Activated naive CD4-positive, alpha-beta T cell treated with anti-CD3 and anti-CD28 coated beads for 36 hours (primary cell): Measurements from ENCODE around the gene NECTIN3. TPM values are rescaled to one million over a fixed set of nuclear protein-coding genes. Genes with fewer than 3 reads are reported as not detected.

Experiments
- CTCF ChIA-PET: fragments of 350-600 bp; sonication (Branson Sonifier 250); formaldehyde crosslinking; loops from one replicate; lab custom pipeline; 2021; ENCODE audit warnings: antibody characterized with exemption; lab: Charles Lee
- DNase-seq: peaks from one replicate; pipeline ENCODE4 v3.0.0-alpha.2; 2020
- H3K27ac Mint-ChIP-seq: one replicate; pipeline ENCODE4 v1.8.0; 2021; ENCODE audit warnings: mild to moderate bottlenecking, mixed read lengths
- H3K27me3 Mint-ChIP-seq: one replicate; pipeline ENCODE4 v1.8.0; 2021; ENCODE audit warnings: low read depth, mixed read lengths
- H3K36me3 Mint-ChIP-seq: one replicate; pipeline ENCODE4 v1.8.0; 2021; ENCODE audit warnings: low read depth, mixed read lengths
- H3K4me1 Mint-ChIP-seq: one replicate; pipeline ENCODE4 v1.8.0; 2021; ENCODE audit warnings: low read depth, mixed read lengths
- H3K4me3 Mint-ChIP-seq: one replicate; pipeline ENCODE4 v1.8.0; 2021; ENCODE audit warnings: mild to moderate bottlenecking, moderate library complexity, mixed read lengths
- H3K9me3 Mint-ChIP-seq: one replicate; pipeline ENCODE4 v1.8.0; 2021; ENCODE audit warnings: mixed read lengths
- intact Hi-C: fragments of 100-400 bp; cut with micrococcal nuclease; formaldehyde crosslinking; loops from one replicate; pipeline ENCODE4 v1.15.1; 2023
- total RNA-seq, 2 experiments: library from RNA; stranded (reverse); gene quantifications; one replicate each; pipeline ENCODE4 v1.2.3, GENCODE V29; 2021

Gene NECTIN3
- total RNA-seq, 2 experiments from 2014 or later = 3.0 to 3.5 TPM

- no peak for DNase-seq
- no peaks in the 10 kb centered on the region for H3K27me3 Mint-ChIP-seq
- intact Hi-C loops = no loop called here
- no peaks in the 10 kb centered on the region for H3K9me3 Mint-ChIP-seq
- H3K4me3 Mint-ChIP-seq = no peak overlapping the region
- no peak overlapping the region for H3K27ac Mint-ChIP-seq
- no peaks in the 10 kb centered on the region for H3K4me1 Mint-ChIP-seq
- H3K36me3 Mint-ChIP-seq = no peaks in the 10 kb centered on the region
- CTCF ChIA-PET = no interaction called here
These were observed 93.8 kb downstream of the NECTIN3 start for GRCh38 chr3:111165411-111165810.

- H3K4me3 Mint-ChIP-seq = no peak overlapping the region
- no peaks in the 10 kb centered on the region for H3K4me1 Mint-ChIP-seq
- DNase-seq = no peak
- no peaks in the 10 kb centered on the region for H3K27me3 Mint-ChIP-seq
- no peaks in the 10 kb centered on the region for H3K36me3 Mint-ChIP-seq
- CTCF ChIA-PET = interaction anchor here (1.0 kb wide), 1 partner anchor 544 kb away, joined by 4 read pairs; no protein-coding TSS in a partner anchor
- no peak overlapping the region for H3K27ac Mint-ChIP-seq
- intact Hi-C loops = no loop called here
- H3K9me3 Mint-ChIP-seq = no peaks in the 10 kb centered on the region
These were observed 101.8 kb downstream of the NECTIN3 start for GRCh38 chr3:111173328-111173900.

- intact Hi-C loops = no loop called here
- Mint-ChIP-seq H3K27me3 (no peaks in the 10 kb centered on the region), H3K36me3 (no peaks in the 10 kb centered on the region), H3K4me3 (no peak overlapping the region), H3K4me1 (no peaks in the 10 kb centered on the region), H3K9me3 (no peaks in the 10 kb centered on the region), H3K27ac (no peak overlapping the region)
- CTCF ChIA-PET = interaction anchor here (1.0 kb wide), 1 partner anchor 543 kb away, joined by 4 read pairs; no protein-coding TSS in a partner anchor
- DNase-seq = no peak
These were observed 102.3 kb downstream of the NECTIN3 start for GRCh38 chr3:111173906-111174305.

- no peak for DNase-seq
- intact Hi-C loops = no loop called here
- Mint-ChIP-seq H3K9me3 (no peaks in the 10 kb centered on the region), H3K4me3 (no peak overlapping the region), H3K4me1 (no peaks in the 10 kb centered on the region), H3K27me3 (no peaks in the 10 kb centered on the region), H3K36me3 (no peaks in the 10 kb centered on the region), H3K27ac (no peak overlapping the region)
- CTCF ChIA-PET = no interaction called here
These were observed 118.9 kb downstream of the NECTIN3 start for GRCh38 chr3:111190518-111190917.

GRCh38 chr3:111193472-111193871, 121.9 kb downstream of the NECTIN3 start:
- H3K27ac Mint-ChIP-seq = no peak overlapping the region
- no peak for DNase-seq
- no peaks in the 10 kb centered on the region for H3K27me3 Mint-ChIP-seq
- no peaks in the 10 kb centered on the region for H3K4me1 Mint-ChIP-seq
- no peaks in the 10 kb centered on the region for H3K36me3 Mint-ChIP-seq
- CTCF ChIA-PET = no interaction called here
- H3K4me3 Mint-ChIP-seq = no peak overlapping the region
- H3K9me3 Mint-ChIP-seq = no peaks in the 10 kb centered on the region
- intact Hi-C loops = no loop called here

- no peak for DNase-seq
- Mint-ChIP-seq H3K27ac (no peak overlapping the region), H3K36me3 (no peaks in the 10 kb centered on the region), H3K9me3 (no peaks in the 10 kb centered on the region), H3K4me1 (no peaks in the 10 kb centered on the region), H3K4me3 (no peak overlapping the region), H3K27me3 (no peaks in the 10 kb centered on the region)
- CTCF ChIA-PET = no interaction called here
- intact Hi-C loops = no loop called here
These were observed 122.4 kb downstream of the NECTIN3 start for GRCh38 chr3:111194048-111194447.

- no peaks in the 10 kb centered on the region for H3K9me3 Mint-ChIP-seq
- CTCF ChIA-PET = no interaction called here
- no peak for DNase-seq
These were observed 125.9 kb downstream of the NECTIN3 start for GRCh38 chr3:111197485-111197884.

GRCh38 chr3:111200027-111200426, 128.4 kb downstream of the NECTIN3 start:
- Mint-ChIP-seq H3K36me3 (no peaks in the 10 kb centered on the region), H3K27me3 (no peaks in the 10 kb centered on the region), H3K4me1 (no peaks in the 10 kb centered on the region), H3K4me3 (no peak overlapping the region), H3K9me3 (no peaks in the 10 kb centered on the region), H3K27ac (no peak overlapping the region)
- intact Hi-C loops = no loop called here
- no peak for DNase-seq
- CTCF ChIA-PET = no interaction called here

More at GRCh38 chr3:111197485-111197884, 125.9 kb downstream of the NECTIN3 start:
- Mint-ChIP-seq H3K36me3 (no peaks in the 10 kb centered on the region), H3K27ac (no peak overlapping the region), H3K27me3 (no peaks in the 10 kb centered on the region), H3K4me1 (no peaks in the 10 kb centered on the region), H3K4me3 (no peak overlapping the region)
- intact Hi-C loops = no loop called here

GRCh38 chr3:111210003-111210711, 138.5 kb downstream of the NECTIN3 start:
- no peaks in the 10 kb centered on the region for H3K36me3 Mint-ChIP-seq
- DNase-seq = no peak
- intact Hi-C loops = no loop called here
- no peaks in the 10 kb centered on the region for H3K4me1 Mint-ChIP-seq
- no peaks in the 10 kb centered on the region for H3K9me3 Mint-ChIP-seq
- CTCF ChIA-PET = no interaction called here
- H3K27me3 Mint-ChIP-seq = no peaks in the 10 kb centered on the region
- H3K4me3 Mint-ChIP-seq = no peak overlapping the region
- no peak overlapping the region for H3K27ac Mint-ChIP-seq

- intact Hi-C loops = no loop called here
- Mint-ChIP-seq H3K27me3 (no peaks in the 10 kb centered on the region), H3K4me1 (no peaks in the 10 kb centered on the region), H3K4me3 (no peak overlapping the region), H3K27ac (no peak overlapping the region), H3K36me3 (no peaks in the 10 kb centered on the region), H3K9me3 (no peaks in the 10 kb centered on the region)
- CTCF ChIA-PET = no interaction called here
- no peak for DNase-seq
These were observed 139.4 kb downstream of the NECTIN3 start for GRCh38 chr3:111210866-111211564.

- Mint-ChIP-seq H3K27ac (no peak overlapping the region), H3K4me1 (no peaks in the 10 kb centered on the region), H3K4me3 (no peak overlapping the region), H3K36me3 (no peaks in the 10 kb centered on the region), H3K9me3 (no peaks in the 10 kb centered on the region), H3K27me3 (no peaks in the 10 kb centered on the region)
- no peak for DNase-seq
- intact Hi-C loops = no loop called here
- CTCF ChIA-PET = no interaction called here
These were observed 140.9 kb downstream of the NECTIN3 start for GRCh38 chr3:111212511-111212910.

GRCh38 chr3:111215481-111215880, 143.9 kb downstream of the NECTIN3 start:
- H3K4me3 Mint-ChIP-seq = no peak overlapping the region
- DNase-seq = no peak
- no peaks in the 10 kb centered on the region for H3K4me1 Mint-ChIP-seq
- H3K27ac Mint-ChIP-seq = no peak overlapping the region
- intact Hi-C loops = no loop called here
- no peaks in the 10 kb centered on the region for H3K27me3 Mint-ChIP-seq
- no peaks in the 10 kb centered on the region for H3K9me3 Mint-ChIP-seq
- CTCF ChIA-PET = no interaction called here
- H3K36me3 Mint-ChIP-seq = no peaks in the 10 kb centered on the region

- Mint-ChIP-seq H3K4me3 (no peak overlapping the region), H3K27me3 (no peaks in the 10 kb centered on the region), H3K9me3 (no peaks in the 10 kb centered on the region), H3K36me3 (no peaks in the 10 kb centered on the region), H3K27ac (no peak overlapping the region), H3K4me1 (no peaks in the 10 kb centered on the region)
- intact Hi-C loops = no loop called here
- CTCF ChIA-PET = no interaction called here
- DNase-seq = no peak
These were observed 147.0 kb downstream of the NECTIN3 start for GRCh38 chr3:111218615-111219014.
